Activated CD4-positive, CD25-positive, alpha-beta regulatory T cell treated with anti-CD3 and anti-CD28 coated beads, Interleukin-2, amount 50 U/mL, for 16 hours (primary cell): ENCODE results near the gene ABCF1.

Source experiments
- DNase-seq: peaks from one replicate; pipeline ENCODE4 v3.0.0-alpha.2; 2020; ENCODE audit warnings: low read depth, low spot score

The ABCF1 gene

DNA sequence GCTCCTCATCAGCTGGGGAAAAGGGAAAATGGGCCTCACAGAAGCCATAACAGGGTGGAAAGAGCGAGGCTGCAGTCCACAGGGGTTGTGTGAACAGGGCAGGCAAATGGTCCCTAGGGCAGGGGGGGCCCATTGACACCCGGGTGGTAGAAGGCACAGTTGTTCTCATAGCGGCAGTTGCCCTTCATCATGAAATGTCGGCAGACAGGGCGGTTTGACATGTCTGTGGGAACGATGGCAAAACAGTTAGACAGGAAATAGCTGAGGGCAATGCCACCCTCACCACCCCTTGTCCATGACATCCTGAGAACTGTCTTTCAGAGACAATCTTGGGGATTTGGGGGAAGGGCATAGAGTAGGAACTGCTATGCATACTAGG, 30.2 kb downstream of the ABCF1 start:
- no peak for DNase-seq

DNA sequence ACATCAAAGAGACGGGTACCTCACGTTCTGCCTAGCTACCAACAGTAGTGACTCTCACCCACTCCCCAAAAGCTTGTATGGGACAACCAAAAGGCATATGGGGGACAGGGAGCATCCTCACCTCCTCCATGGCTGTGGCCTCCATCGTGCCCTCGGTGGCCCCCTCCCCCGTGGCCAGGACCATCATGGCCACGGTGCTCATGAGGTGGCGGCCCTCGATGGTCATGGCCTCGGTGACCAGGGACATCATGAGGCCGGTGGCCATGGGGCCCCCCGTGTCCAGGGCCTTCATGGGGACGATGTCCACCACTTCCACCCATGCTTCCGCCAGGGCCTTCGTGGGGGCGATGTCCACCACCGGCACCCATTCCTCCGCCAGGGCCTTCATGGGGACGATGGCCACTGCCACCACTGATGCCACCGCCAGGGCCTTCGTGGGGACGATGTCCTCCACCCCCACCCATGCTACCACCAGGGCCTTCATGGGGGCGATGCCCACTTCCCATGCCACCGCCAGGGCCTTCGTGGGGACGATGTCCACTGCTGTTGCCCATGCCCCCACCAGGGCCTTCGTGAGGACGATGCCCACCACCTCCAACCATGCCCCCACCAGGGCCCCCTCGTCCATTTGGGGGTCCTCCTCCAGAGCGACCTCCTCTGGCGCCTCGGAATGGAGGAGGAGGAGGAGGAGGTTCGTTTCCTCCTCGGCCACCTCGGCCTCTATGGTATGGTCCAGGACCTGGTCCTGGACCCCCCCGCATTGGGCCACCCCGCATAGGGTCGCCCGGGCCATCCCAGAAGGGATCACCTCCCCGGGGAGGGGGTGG, 30.8 kb downstream of the ABCF1 start:
- DNase-seq: no peak

DNA sequence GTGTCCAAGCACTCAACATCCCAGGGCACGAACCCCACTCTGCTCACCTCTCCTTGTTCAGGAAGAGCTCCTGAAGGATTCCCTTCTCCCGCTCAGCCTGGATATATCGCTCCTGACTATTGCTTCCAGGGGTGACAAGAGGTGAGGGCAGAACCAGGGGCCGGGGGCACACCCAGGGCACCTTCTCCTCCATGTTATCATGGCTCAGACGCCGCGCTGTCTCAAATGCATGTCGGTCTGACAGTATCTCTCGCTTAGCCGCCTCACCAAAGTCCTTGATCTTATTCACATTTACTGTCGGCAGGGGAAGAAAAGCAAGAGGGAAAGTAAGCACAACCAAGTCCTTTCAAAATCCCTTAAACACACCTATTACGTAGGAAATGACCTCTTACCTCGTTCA, 32.7 kb downstream of the ABCF1 start:
- DNase-seq: no peak

DNA sequence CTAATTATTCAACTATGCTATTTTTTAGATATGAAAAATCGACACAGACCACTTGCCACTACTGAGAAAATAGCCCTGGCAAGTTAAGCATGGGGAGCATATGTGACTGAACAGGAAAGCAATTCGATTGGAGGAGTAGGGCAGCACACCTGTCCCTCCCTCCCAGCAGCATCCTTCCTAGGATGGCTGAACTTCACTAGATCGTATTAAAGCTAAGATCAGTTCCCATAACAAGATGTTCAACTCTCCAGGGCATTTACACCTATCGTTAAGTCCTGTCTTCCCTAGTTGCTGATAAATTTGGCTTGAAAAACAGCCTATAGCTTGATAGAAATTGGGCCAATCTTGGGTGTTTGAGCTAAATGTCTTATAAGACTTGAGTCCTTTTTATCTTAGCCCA, 38.8 kb downstream of the ABCF1 start:
- DNase-seq: no peak

DNA sequence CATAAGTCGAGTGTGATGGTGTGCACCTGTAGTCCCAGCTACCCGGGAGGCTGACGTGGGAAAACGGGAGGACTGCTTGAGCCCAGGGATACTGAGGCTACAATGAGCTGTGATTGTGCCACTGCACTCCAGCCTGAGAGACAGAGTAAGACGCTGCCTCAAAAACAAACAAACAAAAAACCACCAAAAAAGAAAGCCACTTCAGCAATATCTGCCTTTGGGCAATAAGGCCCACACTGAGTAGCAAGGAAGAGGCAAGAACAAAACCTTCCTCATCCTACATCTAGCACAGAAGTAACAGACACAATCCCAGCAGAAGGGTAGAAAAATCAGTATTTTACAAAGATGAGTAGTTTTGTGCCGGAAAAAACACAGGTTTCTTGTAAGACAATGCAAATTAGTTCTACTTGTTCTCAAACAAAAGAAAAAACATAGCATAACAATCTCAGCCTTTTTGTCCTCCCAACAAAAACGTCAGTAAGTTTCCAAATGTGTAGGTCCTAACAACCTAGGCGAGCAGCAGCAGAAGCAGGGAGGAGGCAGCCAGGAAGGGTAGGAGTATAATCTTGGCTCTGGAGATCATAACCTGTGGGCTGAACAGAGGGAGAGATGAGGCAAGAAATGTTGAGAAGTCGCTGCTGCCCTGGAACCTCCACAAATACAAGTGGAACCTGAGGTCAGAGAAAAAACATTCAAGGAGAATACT, 40.1 kb downstream of the ABCF1 start:
- no peak for DNase-seq

DNA sequence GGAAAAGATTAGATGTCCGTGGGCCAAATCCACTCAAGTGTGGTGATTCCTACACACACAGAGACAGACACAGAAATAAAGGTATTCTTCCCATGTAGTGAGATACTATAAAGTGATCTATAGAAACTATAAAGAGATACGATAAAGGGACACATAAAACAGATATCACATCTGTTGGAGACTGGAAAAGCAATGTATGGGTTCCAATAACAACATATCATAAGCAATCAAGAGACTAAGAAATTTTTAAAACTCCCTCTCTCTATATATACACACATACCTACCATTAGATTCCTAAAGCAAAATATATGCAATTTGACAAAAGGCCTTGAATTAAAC, 40.6 kb downstream of the ABCF1 start:
- DNase-seq: no peak

DNA sequence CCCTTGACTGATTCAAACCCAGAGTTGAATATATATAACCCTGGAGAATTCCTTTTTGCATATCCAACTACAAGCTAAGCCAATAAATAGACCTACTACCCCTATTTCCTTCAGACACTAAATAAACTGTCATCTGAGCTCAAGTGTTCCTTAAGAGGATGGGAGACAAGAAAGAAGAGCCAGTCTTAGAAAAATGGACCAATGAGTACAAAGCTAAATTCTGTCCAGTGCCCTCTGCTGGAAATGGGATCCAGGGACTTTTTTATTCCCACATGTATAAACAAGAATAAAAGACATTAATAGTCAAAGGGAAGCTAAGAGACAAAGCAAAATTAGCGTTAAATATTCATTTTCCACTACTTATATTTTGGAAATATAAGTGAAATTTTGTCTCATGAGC, 41.0 kb downstream of the ABCF1 start:
- DNase-seq: no peak

DNA sequence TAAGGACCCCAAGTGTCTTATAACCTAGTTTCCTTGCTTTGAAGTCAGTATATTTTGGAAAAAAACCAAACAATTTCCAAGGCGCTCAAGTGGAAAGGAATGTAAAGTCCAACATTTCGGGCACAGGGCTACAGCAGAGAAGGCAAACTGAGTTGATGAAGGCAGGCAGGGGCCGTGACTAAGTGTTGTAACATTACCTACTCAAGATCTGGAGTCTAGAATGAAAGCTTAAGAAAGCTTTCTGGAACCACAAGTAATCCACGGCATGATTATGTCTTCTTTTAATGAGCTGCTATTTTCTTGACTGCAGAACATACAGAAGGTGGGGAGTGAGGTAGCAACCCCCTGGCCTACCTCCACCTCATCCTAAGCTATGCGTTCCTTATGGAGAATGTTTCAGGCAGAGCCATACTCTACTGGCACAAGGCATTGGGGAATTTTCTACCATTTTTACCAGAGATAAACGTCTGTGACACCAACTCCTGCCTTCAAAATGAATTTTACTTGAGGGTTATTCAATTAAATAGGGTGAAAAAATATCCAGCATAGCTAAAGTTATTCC, 41.5 kb downstream of the ABCF1 start:
- no peak for DNase-seq

DNA sequence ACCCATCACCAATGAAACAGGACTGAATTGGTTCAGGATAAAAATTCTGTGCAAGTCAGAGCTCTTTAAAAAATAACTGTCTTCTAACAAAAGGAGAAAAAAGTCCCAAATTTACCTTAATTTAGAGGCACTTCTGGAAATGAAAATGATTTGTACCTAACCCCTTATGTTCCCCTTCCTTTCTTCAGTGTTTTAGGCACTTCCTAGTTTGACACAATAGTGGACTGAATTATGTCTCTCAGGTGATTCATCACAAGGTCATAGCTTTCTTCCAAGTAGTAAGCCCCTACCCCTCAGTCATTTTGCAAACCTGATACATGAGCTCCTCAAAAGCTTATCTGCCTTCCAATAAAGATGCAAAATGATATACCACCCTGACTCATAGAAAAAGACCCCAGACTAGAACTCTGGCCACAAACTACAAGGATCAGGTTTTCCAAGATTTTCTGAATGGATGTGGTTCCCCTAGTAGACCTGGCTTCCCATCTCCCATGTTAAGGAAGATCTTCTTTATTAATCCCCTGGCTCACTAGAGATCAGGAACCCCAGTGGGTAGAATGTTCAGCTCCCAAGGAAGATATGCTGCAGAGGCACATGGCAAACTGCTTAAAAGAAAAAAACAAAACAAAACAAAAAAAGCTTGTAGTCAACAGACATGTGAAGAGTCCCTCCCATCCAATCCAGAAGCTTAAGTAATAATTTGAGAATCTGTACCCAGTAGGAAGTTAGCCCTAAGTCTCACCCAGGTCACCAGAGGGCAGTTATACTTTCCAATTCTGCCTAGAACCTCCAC, 42.2 kb downstream of the ABCF1 start:
- no peak for DNase-seq

DNA sequence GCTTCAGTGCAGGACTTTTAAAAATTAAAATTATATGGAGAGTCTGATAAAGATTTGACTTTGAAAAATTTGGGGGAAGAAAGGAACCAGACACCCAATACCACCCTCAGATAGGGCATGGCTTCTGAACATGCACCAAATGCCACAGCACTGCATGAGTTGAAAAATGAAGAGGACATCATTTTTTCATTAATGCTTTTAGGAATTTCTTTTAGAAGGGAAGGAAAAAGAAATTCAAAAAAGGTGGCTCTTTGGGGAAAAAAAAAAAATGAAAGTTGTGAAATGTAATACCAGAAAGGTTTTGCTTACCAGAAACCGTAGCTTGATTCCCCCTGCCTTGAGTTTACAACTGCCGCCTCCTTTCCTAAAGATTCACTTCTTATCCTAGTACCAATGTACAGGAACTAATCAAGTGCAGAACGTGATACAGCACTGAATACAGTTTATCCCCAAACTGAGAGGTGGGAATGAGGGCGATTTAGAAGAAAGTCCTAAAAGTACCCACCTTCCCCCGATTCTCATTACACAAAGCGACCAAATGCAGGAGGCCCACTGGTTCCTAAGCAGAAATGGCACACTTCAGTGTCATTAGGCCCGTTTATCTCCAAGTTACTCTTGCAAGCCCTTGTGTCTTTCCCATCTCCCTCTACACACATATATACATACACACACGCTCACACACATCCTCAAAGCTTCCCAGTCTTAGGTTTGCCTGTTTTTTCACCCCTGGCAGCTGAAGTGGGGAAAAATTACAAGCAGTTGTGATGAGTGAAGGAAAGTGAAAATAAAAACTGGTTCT, 43.0 kb downstream of the ABCF1 start:
- no peak for DNase-seq

DNA sequence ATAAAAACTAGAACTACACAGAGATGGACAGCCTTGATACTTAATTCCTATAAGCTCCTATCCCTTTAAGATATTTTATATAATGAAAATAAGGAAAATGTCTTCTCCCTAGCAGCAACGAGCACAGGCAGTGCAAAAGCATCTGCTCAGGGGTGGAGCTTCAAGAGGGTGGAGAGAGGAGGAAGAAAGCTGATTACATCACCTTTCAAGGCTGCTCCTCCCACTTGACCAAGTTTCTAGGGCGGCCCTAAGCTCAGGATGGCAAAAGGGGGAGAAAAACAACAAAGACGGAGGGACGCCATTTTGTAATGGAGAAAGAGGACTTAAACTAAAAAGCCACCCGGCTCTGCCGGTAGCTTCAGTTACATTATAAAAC, 43.6 kb downstream of the ABCF1 start:
- peak; percentile 78 for DNase-seq

DNA sequence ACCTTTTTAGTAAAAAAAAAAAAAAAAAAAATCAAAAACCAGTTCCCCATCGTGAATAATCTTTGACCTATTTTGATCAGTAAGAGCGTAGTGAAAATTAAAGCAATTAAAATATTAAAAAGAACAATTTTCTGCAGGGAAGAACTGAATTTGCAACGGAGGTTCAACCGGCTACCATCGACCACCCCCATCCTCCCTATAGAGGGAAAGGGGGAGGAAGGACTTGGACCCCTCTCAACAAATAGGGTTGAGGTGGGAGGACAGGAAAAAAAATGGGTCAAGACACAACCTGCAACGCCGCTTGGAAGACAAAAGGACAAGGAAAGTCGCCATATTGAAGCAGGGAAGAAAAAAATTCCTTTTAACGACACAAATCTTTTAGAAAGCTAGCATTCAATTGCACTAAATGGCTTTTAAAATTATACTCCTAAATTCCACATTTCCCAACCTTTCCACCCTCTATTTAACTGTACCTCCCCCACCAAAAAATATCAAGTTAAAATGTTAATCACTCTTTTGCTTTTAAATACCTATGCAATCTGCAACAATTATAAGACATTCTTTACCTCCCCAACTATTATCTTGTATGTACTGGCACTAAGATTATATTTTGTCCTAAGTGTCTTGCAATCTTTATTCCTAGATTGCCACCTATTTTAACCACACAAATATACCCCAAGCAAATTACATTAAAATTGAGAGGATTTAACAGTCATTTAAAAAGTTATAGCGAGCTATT, 44.1 kb downstream of the ABCF1 start:
- DNase-seq: no peak

DNA sequence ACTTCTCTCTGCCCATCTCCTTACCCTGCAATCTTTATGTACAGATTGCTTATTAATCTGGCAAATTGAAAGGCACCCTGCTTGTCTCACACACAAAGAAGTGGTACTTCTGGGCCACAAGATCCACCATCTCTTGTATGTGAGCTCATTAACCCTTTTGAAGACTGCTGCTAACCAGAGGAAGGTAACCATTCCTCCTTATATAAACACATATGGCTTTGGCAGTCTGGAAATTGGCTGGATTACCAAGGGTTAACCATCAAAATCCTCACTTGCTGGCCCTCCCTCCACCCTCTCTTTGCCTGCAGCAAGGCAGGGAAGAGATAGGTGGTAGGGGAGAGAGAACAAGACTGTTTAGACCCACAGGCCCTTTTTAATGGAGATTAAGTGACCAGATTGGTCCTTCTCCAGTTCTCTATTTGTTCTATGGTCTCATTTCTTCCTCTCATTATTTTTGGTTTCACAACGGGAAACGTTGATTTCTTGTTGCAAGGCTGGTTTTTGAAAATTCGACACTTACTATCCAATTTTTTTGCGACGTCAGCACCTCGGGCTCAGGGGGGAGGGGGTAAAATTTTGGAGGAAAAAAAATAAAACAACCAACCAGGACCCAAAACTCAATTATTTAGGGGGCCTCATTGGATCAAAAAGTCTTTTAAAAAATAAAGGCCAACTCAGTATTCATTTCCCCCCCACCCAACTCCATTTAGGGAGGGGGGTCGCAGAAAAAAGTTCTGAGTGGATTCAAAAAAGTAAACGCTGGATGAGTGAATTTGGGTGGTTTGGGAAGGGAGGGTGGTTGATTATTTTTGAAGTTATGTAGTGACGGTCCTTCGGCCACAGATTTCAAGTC, 44.9 kb downstream of the ABCF1 start:
- DNase-seq: no peak

DNA sequence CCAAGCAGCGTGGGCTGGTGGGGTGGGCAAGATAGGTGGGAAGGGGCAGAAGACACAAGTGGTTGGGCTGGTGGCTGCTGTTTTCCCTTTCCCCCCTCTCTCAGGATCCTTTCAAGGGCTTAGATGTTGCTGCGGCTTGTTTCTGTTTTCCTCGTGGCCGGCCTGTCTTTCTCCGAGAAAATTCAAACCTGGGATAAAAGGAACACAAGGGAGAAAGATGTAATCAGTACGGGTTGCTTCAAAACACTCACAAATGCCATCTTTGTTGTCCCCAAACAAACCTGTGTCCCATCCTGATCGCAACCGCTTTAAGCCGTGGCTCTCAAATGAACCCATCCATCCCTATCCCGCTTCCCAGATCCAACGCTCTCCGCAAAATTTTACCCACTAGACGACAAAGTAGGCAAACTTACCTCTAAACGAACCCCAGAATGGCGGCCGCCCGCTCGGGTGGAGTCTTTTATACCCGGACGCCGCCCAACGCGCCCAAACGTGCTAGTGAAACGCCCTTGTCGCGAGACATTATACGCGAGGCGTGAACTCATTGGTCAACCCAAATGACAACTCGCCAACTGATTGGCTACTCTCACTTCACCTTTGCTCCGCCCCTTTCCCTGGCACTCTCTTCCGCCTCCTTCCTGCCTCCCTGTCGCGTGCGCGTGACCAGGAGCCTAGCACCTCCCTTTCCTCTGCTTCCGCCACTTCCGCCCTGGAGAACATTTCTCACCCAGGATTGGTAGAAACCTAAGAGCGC, 45.7 kb downstream of the ABCF1 start, which contains the start of gene PPP1R10:
PPP1R10 (minus strand) TSS at position 433 of the 754 bp plus-strand sequence. CDS start 7,299 bp downstream, outside the sequence.
- peak; percentile 98 for DNase-seq

DNA sequence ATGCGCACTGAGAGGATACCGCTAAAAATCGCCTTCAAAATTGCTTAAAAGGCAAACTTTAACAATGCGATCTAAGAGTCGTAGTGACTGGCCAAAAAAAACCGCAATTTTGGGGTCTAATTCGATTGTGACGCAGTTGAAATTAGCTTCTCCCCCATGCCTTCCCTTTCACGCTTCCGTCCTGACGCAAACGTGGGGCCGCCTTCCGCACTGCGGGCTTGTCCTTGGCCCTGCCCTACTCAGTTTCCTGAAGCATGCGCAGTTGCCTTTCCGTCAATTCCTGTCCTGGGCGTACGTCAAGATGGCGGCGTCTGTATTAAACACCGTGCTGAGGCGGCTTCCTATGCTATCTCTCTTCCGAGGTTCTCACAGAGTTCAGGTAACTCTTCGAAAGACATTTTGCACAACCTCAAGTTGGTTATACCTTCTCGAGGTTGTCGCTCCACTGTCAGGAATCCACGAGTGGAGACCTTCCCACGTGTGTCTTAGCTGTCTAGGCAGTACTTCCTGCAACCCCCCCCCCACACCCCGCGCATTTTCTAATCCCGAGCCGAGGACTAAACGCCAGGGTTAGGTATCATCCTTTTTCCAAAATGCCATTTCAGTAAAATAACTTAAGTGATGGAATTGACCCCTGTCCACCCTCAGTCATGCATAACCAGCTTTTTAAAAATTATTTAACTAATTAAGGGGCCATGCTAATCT, 46.5 kb downstream of the ABCF1 start, which contains the start of gene MRPS18B:
MRPS18B (plus strand) TSS at position 276 of the 705 bp plus-strand sequence; CDS start at position 302, 26 bp downstream.
- peak; percentile 98 for DNase-seq

DNA sequence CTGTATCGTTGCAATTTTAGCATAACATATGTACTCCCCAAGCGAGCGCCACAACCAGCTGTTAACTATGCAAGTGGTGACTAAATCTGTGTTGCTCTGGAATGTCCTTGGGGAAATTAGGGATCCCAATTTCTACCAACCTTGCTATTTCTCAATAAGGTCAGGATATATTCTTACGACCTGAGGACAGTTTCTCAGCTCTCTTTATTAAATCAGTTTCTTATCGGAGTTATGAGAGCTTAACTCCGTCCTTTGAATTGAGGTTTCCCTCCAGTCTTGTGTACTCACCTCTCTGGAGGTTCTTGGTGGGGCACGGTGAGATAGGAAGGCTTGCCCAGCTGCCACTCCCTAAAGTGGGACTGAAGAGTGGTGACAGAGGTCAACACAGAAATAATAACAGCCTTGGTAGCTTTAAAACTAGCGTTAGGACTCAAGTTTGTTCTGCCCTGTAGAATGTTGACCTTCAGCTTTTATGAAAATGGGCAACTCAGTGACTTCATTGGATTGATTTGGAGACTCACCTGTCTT, 47.1 kb downstream of the ABCF1 start:
- DNase-seq: no peak

DNA sequence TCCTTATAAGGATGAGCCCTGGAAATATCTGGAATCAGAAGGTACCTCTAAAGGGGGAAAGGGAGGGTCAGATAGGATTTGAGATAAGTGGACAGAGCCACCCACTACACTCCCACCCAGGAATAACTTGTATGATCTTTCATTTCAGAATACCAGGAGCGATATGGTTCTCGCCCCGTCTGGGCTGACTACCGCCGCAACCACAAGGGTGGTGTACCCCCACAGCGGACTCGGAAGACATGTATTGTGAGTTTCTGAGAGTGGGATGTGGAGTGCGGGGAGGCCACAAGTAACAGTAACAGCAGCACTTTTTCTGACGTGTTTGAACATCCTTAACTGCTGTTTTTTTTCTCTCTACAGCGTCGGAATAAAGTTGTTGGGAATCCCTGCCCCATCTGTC, 48.3 kb downstream of the ABCF1 start:
- no peak for DNase-seq

DNA sequence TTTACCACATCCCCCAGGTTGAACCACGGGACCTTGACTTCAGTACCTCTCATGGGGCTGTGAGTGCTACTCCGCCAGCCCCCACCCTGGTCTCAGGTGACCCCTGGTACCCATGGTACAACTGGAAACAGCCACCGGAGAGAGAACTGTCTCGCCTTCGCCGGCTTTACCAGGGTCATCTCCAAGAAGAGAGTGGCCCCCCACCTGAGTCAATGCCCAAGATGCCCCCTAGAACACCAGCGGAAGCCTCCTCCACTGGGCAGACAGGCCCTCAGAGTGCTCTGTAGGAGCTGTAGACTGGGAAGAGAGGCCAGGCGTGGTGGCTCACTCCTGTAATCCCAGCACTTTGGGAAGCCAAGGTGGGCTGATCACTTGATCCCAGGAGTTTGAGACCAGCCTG, 54.3 kb downstream of the ABCF1 start:
- no peak for DNase-seq
